Measurements from ENCODE around the gene ILKAP. TPM values are rescaled to one million over a fixed set of nuclear protein-coding genes. Genes with fewer than 3 reads are reported as not detected.

Gene ILKAP
- polyA plus RNA-seq, 1 donor = 47.1 TPM

GRCh38 chr2:238226698-238227586 lies 23.4 kb upstream of the ILKAP start:
- Histone ChIP-seq H3K4me1 (ENCODE audit: control insufficient read depth, insufficient read depth, low read length) (no peaks in the 10 kb centered on the region), H3K9me3 (ENCODE audit: control insufficient read depth, low read depth, low read length) (peaks cover 4% of the 10 kb centered on the region), H3K27me3 (ENCODE audit: control insufficient read depth, insufficient read depth, low read length) (peaks cover 5% of the 10 kb centered on the region), H3K27ac (ENCODE audit: low read length) (no peak overlapping the region), H3K36me3 (ENCODE audit: control insufficient read depth, insufficient read depth, low read length) (no peaks in the 10 kb centered on the region), H3K4me3 (ENCODE audit: low read length) (no peak overlapping the region)
- DNase-seq = no peak
- no CpG with 5 or more reads among the region's 8 CpGs for WGBS (ENCODE audit: insufficient coverage, low lambda C conversion rate)

GRCh38 chr2:238225911-238226697 lies 22.6 kb upstream of the ILKAP start:
- no peaks in the 10 kb centered on the region for H3K4me1 ChIP-seq (ENCODE audit: control insufficient read depth, insufficient read depth, low read length)
- H3K27ac ChIP-seq (ENCODE audit: low read length) = no peak overlapping the region
- no peaks in the 10 kb centered on the region for H3K9me3 ChIP-seq (ENCODE audit: control insufficient read depth, low read depth, low read length)
- no peaks in the 10 kb centered on the region for H3K36me3 ChIP-seq (ENCODE audit: control insufficient read depth, insufficient read depth, low read length)
- H3K27me3 ChIP-seq (ENCODE audit: control insufficient read depth, insufficient read depth, low read length) = peaks cover 2% of the 10 kb centered on the region
- no CpG with 5 or more reads among the region's 38 CpGs for WGBS (ENCODE audit: insufficient coverage, low lambda C conversion rate)
- no peak for DNase-seq
- no peak overlapping the region for H3K4me3 ChIP-seq (ENCODE audit: low read length)

GRCh38 chr2:238225121-238225520 lies 21.6 kb upstream of the ILKAP start:
- WGBS (ENCODE audit: insufficient coverage, low lambda C conversion rate) = 100% methylated on average over 3 of the region's 13 CpGs
- no peak overlapping the region for H3K27ac ChIP-seq (ENCODE audit: low read length)
- no peaks in the 10 kb centered on the region for H3K36me3 ChIP-seq (ENCODE audit: control insufficient read depth, insufficient read depth, low read length)

GRCh38 chr2:238224356-238225035 lies 21.0 kb upstream of the ILKAP start:
- Histone ChIP-seq H3K4me1 (ENCODE audit: control insufficient read depth, insufficient read depth, low read length) (no peaks in the 10 kb centered on the region), H3K9me3 (ENCODE audit: control insufficient read depth, low read depth, low read length) (no peaks in the 10 kb centered on the region), H3K27ac (ENCODE audit: low read length) (no peak overlapping the region), H3K27me3 (ENCODE audit: control insufficient read depth, insufficient read depth, low read length) (no peaks in the 10 kb centered on the region), H3K4me3 (ENCODE audit: low read length) (no peak overlapping the region), H3K36me3 (ENCODE audit: control insufficient read depth, insufficient read depth, low read length) (no peaks in the 10 kb centered on the region)
- WGBS (ENCODE audit: insufficient coverage, low lambda C conversion rate) = no CpG with 5 or more reads among the region's 29 CpGs
- DNase-seq = no peak

More at GRCh38 chr2:238225121-238225520, 21.6 kb upstream of the ILKAP start:
- Histone ChIP-seq H3K4me1 (ENCODE audit: control insufficient read depth, insufficient read depth, low read length) (no peaks in the 10 kb centered on the region), H3K27me3 (ENCODE audit: control insufficient read depth, insufficient read depth, low read length) (no peaks in the 10 kb centered on the region), H3K9me3 (ENCODE audit: control insufficient read depth, low read depth, low read length) (no peaks in the 10 kb centered on the region), H3K4me3 (ENCODE audit: low read length) (no peak overlapping the region)
- DNase-seq = no peak

- Histone ChIP-seq H3K27ac (ENCODE audit: low read length) (no peak overlapping the region), H3K36me3 (ENCODE audit: control insufficient read depth, insufficient read depth, low read length) (no peaks in the 10 kb centered on the region), H3K27me3 (ENCODE audit: control insufficient read depth, insufficient read depth, low read length) (no peaks in the 10 kb centered on the region), H3K4me1 (ENCODE audit: control insufficient read depth, insufficient read depth, low read length) (no peaks in the 10 kb centered on the region), H3K4me3 (ENCODE audit: low read length) (no peak overlapping the region), H3K9me3 (ENCODE audit: control insufficient read depth, low read depth, low read length) (no peaks in the 10 kb centered on the region)
- DNase-seq = no peak
- no CpG with 5 or more reads among the region's 23 CpGs for WGBS (ENCODE audit: insufficient coverage, low lambda C conversion rate)
These were observed 17.5 kb upstream of the ILKAP start for GRCh38 chr2:238220892-238221521.

GRCh38 chr2:238220274-238220891 lies 16.9 kb upstream of the ILKAP start:
- Histone ChIP-seq H3K4me1 (ENCODE audit: control insufficient read depth, insufficient read depth, low read length) (no peaks in the 10 kb centered on the region), H3K27ac (ENCODE audit: low read length) (no peak overlapping the region), H3K4me3 (ENCODE audit: low read length) (no peak overlapping the region), H3K9me3 (ENCODE audit: control insufficient read depth, low read depth, low read length) (no peaks in the 10 kb centered on the region), H3K27me3 (ENCODE audit: control insufficient read depth, insufficient read depth, low read length) (no peaks in the 10 kb centered on the region), H3K36me3 (ENCODE audit: control insufficient read depth, insufficient read depth, low read length) (no peaks in the 10 kb centered on the region)
- no peak for DNase-seq
- no CpG with 5 or more reads among the region's 10 CpGs for WGBS (ENCODE audit: insufficient coverage, low lambda C conversion rate)

- H3K27me3 ChIP-seq (ENCODE audit: control insufficient read depth, insufficient read depth, low read length) = no peaks in the 10 kb centered on the region
- DNase-seq = no peak
- no peak overlapping the region for H3K27ac ChIP-seq (ENCODE audit: low read length)
- WGBS (ENCODE audit: insufficient coverage, low lambda C conversion rate) = no CpG with 5 or more reads among the region's 2 CpGs
- H3K36me3 ChIP-seq (ENCODE audit: control insufficient read depth, insufficient read depth, low read length) = no peaks in the 10 kb centered on the region
- H3K4me1 ChIP-seq (ENCODE audit: control insufficient read depth, insufficient read depth, low read length) = no peaks in the 10 kb centered on the region
- H3K9me3 ChIP-seq (ENCODE audit: control insufficient read depth, low read depth, low read length) = no peaks in the 10 kb centered on the region
- H3K4me3 ChIP-seq (ENCODE audit: low read length) = no peak overlapping the region
These were observed 13.2 kb upstream of the ILKAP start for GRCh38 chr2:238216651-238217184.

- WGBS (ENCODE audit: insufficient coverage, low lambda C conversion rate) = 67% methylated on average over 3 of the region's 7 CpGs
- no peak overlapping the region for H3K27ac ChIP-seq (ENCODE audit: low read length)
- H3K9me3 ChIP-seq (ENCODE audit: control insufficient read depth, low read depth, low read length) = no peaks in the 10 kb centered on the region
- no peak overlapping the region for H3K4me3 ChIP-seq (ENCODE audit: low read length)
- H3K27me3 ChIP-seq (ENCODE audit: control insufficient read depth, insufficient read depth, low read length) = peaks cover 3% of the 10 kb centered on the region
- no peak for DNase-seq
- H3K4me1 ChIP-seq (ENCODE audit: control insufficient read depth, insufficient read depth, low read length) = peaks cover 5% of the 10 kb centered on the region
- no peaks in the 10 kb centered on the region for H3K36me3 ChIP-seq (ENCODE audit: control insufficient read depth, insufficient read depth, low read length)
These were observed 3.5 kb upstream of the ILKAP start for GRCh38 chr2:238207006-238207405.

- peak overlapping the region; percentile 61 for H3K27ac ChIP-seq (ENCODE audit: low read length)
- H3K27me3 ChIP-seq (ENCODE audit: control insufficient read depth, insufficient read depth, low read length) = no peaks in the 10 kb centered on the region
- H3K36me3 ChIP-seq (ENCODE audit: control insufficient read depth, insufficient read depth, low read length) = no peaks in the 10 kb centered on the region
- H3K4me3 ChIP-seq (ENCODE audit: low read length) = peak overlapping the region; percentile 50
- peaks cover 5% of the 10 kb centered on the region for H3K4me1 ChIP-seq (ENCODE audit: control insufficient read depth, insufficient read depth, low read length)
- H3K9me3 ChIP-seq (ENCODE audit: control insufficient read depth, low read depth, low read length) = no peaks in the 10 kb centered on the region
- 92% methylated on average over 2 of the region's 18 CpGs for WGBS (ENCODE audit: insufficient coverage, low lambda C conversion rate)
- DNase-seq = no peak
These were observed 633 bp upstream of the ILKAP start for GRCh38 chr2:238203973-238204683.

All from large intestine (tissue), 3 donors.